GM21515 (cell line): ENCODE results near the gene ZNF775.

Experiments
- ATAC-seq: cut with Tn5 transposase; IDR thresholded peaks from one replicate; pipeline ENCODE4 v1.9.1; 2021; ENCODE audit not compliant: unreplicated experiment

Gene ZNF775

GRCh38 chr7:150378853-150379440 lies at the start of gene ZNF775:
Gene ZNF775, plus strand, starts transcription at chr7:150379330. Its CDS starts 9,141 bp downstream, at chr7:150388471.
- ATAC-seq: peak; percentile 72

GRCh38 chr7:150329331-150330120 lies 49.6 kb upstream of the ZNF775 start:
- ATAC-seq: no peak

DNA sequence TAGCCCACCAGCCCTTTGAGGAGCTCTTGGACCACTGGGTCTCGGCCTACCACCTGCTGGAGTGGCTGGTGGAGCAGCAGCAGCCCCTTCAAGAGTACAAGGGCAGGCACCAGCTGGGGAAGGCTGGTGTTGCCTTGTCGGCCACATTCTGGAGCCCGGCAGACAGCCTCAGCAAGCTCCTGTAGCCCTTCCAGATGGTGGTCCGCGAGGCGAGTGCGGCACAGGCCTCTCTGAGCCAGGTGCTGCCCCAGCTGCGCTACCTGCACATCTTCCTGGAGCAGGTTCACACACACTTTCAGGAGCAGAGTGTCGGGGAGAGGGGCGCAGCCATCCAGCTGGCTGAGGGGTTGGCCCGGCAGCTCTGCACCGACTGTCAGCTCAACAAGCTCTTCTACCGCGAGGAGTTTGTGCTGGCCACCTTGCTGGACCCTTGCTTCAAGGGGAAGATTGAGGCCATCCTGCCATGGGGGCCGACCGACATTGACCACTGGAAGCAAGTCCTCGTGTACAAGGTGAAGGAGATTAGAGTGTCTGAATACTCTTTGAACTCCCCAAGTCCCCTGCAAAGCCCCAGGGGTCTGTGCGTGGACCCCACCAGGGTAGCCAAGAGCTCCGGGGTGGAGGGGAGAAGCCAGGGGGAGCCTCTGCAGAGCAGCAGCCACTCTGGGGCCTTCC lies 48.8 kb upstream of the ZNF775 start:
- no peak for ATAC-seq

GRCh38 chr7:150332852-150333635 lies 46.1 kb upstream of the ZNF775 start:
- no peak for ATAC-seq

DNA sequence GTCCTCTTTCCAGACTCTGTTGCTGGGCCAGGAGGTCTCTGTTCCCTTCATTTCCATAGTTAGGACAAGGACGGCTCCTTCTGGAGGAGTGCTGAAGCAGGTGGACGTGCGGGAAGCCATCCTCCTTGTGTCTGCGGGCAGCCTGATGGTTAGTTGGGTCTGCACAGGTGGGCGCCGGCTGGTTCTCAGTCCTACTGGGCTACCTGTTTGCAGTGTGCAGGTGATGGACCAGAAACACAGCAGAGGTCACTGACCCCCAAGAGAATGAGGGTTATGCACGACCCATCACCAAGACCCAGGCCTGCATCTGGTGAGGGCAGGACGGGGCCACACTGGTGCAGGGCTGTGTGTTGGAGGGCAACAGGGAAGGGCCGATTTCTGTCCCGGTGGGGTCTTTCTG lies 45.5 kb upstream of the ZNF775 start:
- ATAC-seq: no peak

- ATAC-seq: no peak
Observed at GRCh38 chr7:150334108-150334507, 45.0 kb upstream of the ZNF775 start.

GRCh38 chr7:150335108-150335773 lies 43.9 kb upstream of the ZNF775 start:
- no peak for ATAC-seq

DNA sequence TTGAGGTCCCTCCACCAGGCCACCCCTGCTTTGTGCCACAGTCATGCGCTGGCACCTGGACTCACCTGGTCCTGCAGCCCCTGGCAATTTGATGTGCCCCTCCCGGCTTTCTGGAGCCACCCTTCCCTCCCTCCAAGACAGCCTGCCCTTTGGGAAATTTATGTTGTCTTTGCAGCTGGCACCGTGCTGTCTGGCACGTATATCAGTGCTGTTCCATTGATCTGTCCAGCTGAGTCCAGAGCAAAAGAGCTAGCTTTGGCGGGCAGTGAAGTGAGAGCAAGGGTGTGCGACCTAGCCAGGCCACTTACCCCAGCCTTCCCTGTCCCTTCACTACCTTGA lies 43.4 kb upstream of the ZNF775 start:
- no peak for ATAC-seq

GRCh38 chr7:150336746-150337145 lies 42.4 kb upstream of the ZNF775 start:
- no peak for ATAC-seq

GRCh38 chr7:150337179-150337578 lies 42.0 kb upstream of the ZNF775 start:
- no peak for ATAC-seq

GRCh38 chr7:150337659-150338081 lies 41.5 kb upstream of the ZNF775 start:
- no peak for ATAC-seq

DNA sequence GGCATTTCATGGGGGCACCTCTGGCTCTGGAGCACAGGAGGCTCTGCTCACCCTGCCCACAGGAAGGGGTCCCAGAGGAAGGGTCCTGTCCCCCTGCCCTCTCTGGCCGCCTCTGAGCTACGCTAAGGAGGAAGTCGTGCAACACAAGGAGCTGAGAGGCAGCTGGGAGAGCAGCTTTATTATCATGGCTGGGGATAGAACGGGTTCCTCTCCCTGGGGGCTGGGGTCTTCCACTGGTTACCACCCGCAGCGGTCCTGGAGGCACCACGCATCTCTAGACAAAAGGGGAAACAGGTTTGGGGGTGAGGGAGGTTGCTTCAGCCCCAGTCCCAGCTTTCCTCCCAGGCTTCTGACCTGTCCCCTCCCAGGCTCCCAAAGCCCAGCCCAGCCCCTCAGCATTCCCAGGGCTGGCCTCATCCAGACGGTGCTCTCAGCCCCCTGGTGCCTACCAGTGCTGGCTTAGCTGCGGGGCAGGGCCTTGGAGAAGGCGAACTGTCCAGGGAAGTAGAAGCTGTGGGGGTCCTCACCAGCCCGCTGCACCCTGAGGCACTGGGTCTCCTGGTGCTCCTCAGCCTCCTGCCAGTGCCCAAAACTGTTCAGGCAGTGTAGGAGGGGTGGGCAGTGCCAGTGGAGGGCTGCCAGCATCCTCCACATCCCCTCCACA lies 40.8 kb upstream of the ZNF775 start:
- no peak for ATAC-seq

DNA sequence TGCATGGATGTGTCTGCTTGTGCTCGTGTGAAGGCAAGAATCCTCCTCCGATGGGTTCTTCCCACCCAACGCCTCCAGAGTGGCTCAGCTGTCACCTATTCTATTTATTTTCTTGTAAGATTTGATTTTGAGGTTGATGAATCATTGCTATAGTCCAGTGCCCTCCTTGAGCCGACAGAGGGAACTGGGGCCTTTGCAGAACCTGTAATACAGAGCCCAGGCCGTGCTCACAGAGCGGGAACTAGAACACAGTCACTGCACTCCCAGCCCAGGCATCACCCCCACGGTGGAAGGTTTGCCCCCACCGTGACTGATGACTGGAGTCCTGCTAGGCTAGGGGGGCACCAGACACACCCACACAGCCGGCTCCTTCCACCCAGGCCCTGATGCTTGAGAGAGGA lies 39.7 kb upstream of the ZNF775 start:
- no peak for ATAC-seq

DNA sequence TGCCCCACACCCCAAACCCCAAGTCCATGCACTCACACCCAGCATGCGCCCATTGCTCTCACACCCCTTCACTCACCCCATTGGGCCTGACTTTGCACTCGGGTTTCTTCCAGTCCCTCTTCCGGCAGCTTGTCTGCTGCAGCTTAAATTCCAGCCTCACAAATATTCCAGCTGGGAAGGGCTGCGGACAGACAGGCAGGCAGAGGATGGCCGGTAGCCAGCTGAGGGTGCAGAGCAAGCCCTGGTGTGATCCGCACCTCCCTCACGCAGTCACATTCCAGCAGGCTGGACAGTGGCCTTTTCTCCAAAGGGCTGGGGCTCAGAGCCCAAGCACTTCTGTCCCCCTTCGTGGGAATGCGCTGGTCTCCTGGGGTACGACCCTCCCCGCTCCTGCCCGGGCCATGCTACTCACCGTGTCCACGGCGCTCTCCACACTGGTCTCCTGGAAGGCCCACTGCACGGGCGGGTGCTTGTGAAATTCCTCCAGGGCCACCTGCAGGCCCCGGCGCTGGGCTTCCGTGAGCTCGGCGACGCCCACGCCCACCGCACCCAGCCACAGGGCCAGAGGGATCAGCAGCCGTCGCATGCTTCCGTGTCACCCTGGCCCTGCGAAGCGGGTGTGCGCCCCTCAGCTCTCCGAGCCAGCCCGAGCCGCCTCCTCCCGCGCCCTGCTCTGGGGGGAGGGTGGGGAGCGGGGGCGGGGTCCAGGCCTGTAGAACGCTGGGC lies 38.9 kb upstream of the ZNF775 start:
- ATAC-seq: no peak

GRCh38 chr7:150340875-150341262 lies 38.3 kb upstream of the ZNF775 start:
- ATAC-seq: no peak

GRCh38 chr7:150341263-150342120 lies 37.6 kb upstream of the ZNF775 start, which contains the start of gene RARRES2:
Gene RARRES2, minus strand, starts transcription at chr7:150341629. Its CDS starts 1,020 bp downstream, at chr7:150340609.
- no peak for ATAC-seq

DNA sequence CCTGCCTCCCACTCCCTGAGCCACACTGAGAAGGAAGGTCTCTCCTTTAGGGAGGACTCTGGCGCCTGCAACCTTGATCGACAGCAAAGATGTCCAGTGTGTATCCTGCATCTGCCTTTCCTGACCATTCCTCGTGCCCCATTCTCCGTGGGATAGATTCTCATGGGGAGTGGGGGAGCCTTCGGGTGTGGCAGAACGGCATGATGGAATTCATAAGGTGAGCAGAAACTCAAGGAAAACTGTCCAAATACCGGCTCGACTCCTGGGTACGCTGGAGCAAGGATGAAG lies 37.1 kb upstream of the ZNF775 start:
- ATAC-seq: no peak

- no peak for ATAC-seq
Observed at GRCh38 chr7:150343225-150343624, 35.9 kb upstream of the ZNF775 start.

DNA sequence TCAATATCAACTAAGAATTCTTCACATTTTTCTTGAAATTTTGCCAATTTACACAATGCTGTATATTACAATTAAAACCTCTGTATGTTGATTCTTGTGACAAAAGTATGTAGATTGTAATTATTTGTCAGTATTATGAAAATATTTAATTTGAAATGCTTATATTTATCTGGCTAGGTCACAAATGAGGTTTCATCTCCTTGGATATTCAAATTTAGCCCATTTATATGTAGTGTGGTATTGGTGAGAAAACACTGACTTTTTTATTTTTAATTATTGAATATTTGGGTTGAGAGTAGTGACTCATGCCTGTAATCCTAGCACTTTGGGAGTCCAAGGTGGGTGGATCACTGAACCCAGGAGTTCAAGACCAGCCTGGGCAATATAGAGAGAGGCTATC lies 34.8 kb upstream of the ZNF775 start:
- no peak for ATAC-seq
